ENCODE measurements around the gene MMP19. TPM values are rescaled to one million over a fixed set of nuclear protein-coding genes. Genes with fewer than 3 reads are reported as not detected.

The MMP19 gene
- total RNA-seq, 6 experiments from 2014 or later = 13.7 to 24.7 (median 21.4) TPM

GRCh38 chr12:55789171-55789570 lies 53.6 kb downstream of the MMP19 start:
- DNase-seq = no peak
- no peaks in the 10 kb centered on the region; the same call in 1 of the 2 replicates for H3K27me3 Mint-ChIP-seq (ENCODE audit: insufficient read depth)
- H3K27ac Mint-ChIP-seq = no peak overlapping the region
- H3K4me3 Mint-ChIP-seq = no peak overlapping the region
- no peaks in the 10 kb centered on the region for H3K9me3 Mint-ChIP-seq
- H3K36me3 Mint-ChIP-seq (ENCODE audit: low read depth) = peaks cover 26% of the 10 kb centered on the region
- H3K4me1 Mint-ChIP-seq (ENCODE audit: low read depth) = no peaks in the 10 kb centered on the region
- TF ChIP-seq CTCF (IDR thresholded peaks at IDR 0.05) = no peak

GRCh38 chr12:55788546-55788945 lies 54.2 kb downstream of the MMP19 start:
- TF ChIP-seq CTCF (IDR thresholded peaks at IDR 0.05) = no peak
- Mint-ChIP-seq H3K36me3 (ENCODE audit: low read depth) (peaks cover 26% of the 10 kb centered on the region), H3K4me3 (no peak overlapping the region), H3K9me3 (no peaks in the 10 kb centered on the region), H3K27ac (no peak overlapping the region), H3K4me1 (ENCODE audit: low read depth) (no peaks in the 10 kb centered on the region), H3K27me3 (ENCODE audit: insufficient read depth) (no peaks in the 10 kb centered on the region; the same call in 1 of the 2 replicates)
- DNase-seq = no peak

Other genes starting within 250 kb of the MMP19 start
- not detected for gene OR10P1, start 206.0 kb downstream of the MMP19 start, total RNA-seq (2021; fragmentation: NEBNext Ultra II Directional; extraction: Animal tissue kit (Norgen Biotek cat#: 25700))
- gene ITGA7, start 135.0 kb downstream of the MMP19 start, total RNA-seq (2021; fragmentation: NEBNext Ultra II Directional; extraction: Animal tissue kit (Norgen Biotek cat#: 25700)) = 1 to 10 TPM in 4 of 6 experiments, under 1 TPM in 2; 0.95 to 2.3 (median 1.2) TPM
- gene BLOC1S1, start 126.9 kb downstream of the MMP19 start, total RNA-seq (2021; fragmentation: NEBNext Ultra II Directional; extraction: Animal tissue kit (Norgen Biotek cat#: 25700)) = 100 to 1,000 TPM in 4 of 6 experiments, 10 to 100 TPM in 2; 87.4 to 113 (median 104) TPM
- 10 to 100 TPM in 2 of 6 experiments, 1 to 10 TPM in 4; 6.6 to 13.2 (median 7.8) TPM for gene RDH5, start 122.5 kb downstream of the MMP19 start, total RNA-seq (2021; fragmentation: NEBNext Ultra II Directional; extraction: Animal tissue kit (Norgen Biotek cat#: 25700))
- 1,000 to 10,000 TPM; 1,860 to 2,483 (median 2,072) TPM for gene CD63, start 113.9 kb downstream of the MMP19 start, total RNA-seq (2021; fragmentation: NEBNext Ultra II Directional; extraction: Animal tissue kit (Norgen Biotek cat#: 25700))
- 10 to 100 TPM; 15.8 to 25.9 (median 16.9) TPM for gene GDF11, start 99.8 kb downstream of the MMP19 start, total RNA-seq (2021; fragmentation: NEBNext Ultra II Directional; extraction: Animal tissue kit (Norgen Biotek cat#: 25700))
- gene SARNP, start 25.2 kb downstream of the MMP19 start, total RNA-seq (2021; fragmentation: NEBNext Ultra II Directional; extraction: Animal tissue kit (Norgen Biotek cat#: 25700)) = 10 to 100 TPM; 68.9 to 85.5 (median 78.4) TPM
- gene ORMDL2, start 24.9 kb downstream of the MMP19 start, total RNA-seq (2021; fragmentation: NEBNext Ultra II Directional; extraction: Animal tissue kit (Norgen Biotek cat#: 25700)) = 100 to 1,000 TPM in 1 of 6 experiments, 10 to 100 TPM in 5; 79.9 to 100 (median 90.1) TPM
- gene DNAJC14, start 13.3 kb downstream of the MMP19 start, total RNA-seq (2021; fragmentation: NEBNext Ultra II Directional; extraction: Animal tissue kit (Norgen Biotek cat#: 25700)) = 10 to 100 TPM; 31.7 to 33.5 (median 32.5) TPM
- gene PYM1, start 85.0 kb upstream of the MMP19 start, total RNA-seq (2021; fragmentation: NEBNext Ultra II Directional; extraction: Animal tissue kit (Norgen Biotek cat#: 25700)) = 10 to 100 TPM; 25.0 to 32.3 (median 28.3) TPM
- 10 to 100 TPM; 67.1 to 87.4 (median 79.6) TPM for gene DGKA, start 88.2 kb upstream of the MMP19 start, total RNA-seq (2021; fragmentation: NEBNext Ultra II Directional; extraction: Animal tissue kit (Norgen Biotek cat#: 25700))
- 1 to 10 TPM in 1 of 6 experiments, under 1 TPM in 5; 0.47 to 1.3 (median 0.59) TPM for gene PMEL, start 123.1 kb upstream of the MMP19 start, total RNA-seq (2021; fragmentation: NEBNext Ultra II Directional; extraction: Animal tissue kit (Norgen Biotek cat#: 25700))
- 10 to 100 TPM; 27.1 to 61.0 (median 53.9) TPM for gene CDK2, start 123.9 kb upstream of the MMP19 start, total RNA-seq (2021; fragmentation: NEBNext Ultra II Directional; extraction: Animal tissue kit (Norgen Biotek cat#: 25700))
- 100 to 1,000 TPM in 2 of 6 experiments, 10 to 100 TPM in 4; 90.2 to 107 (median 96.5) TPM for gene RAB5B, start 131.1 kb upstream of the MMP19 start, total RNA-seq (2021; fragmentation: NEBNext Ultra II Directional; extraction: Animal tissue kit (Norgen Biotek cat#: 25700))
- 10 to 100 TPM; 15.2 to 19.4 (median 17.0) TPM for gene SUOX, start 154.3 kb upstream of the MMP19 start, total RNA-seq (2021; fragmentation: NEBNext Ultra II Directional; extraction: Animal tissue kit (Norgen Biotek cat#: 25700))
- gene IKZF4, start 178.1 kb upstream of the MMP19 start, total RNA-seq (2021; fragmentation: NEBNext Ultra II Directional; extraction: Animal tissue kit (Norgen Biotek cat#: 25700)) = 1 to 10 TPM; 5.2 to 7.2 (median 5.9) TPM
- gene RPS26, start 199.0 kb upstream of the MMP19 start, total RNA-seq (2021; fragmentation: NEBNext Ultra II Directional; extraction: Animal tissue kit (Norgen Biotek cat#: 25700)) = 100 to 1,000 TPM in 1 of 6 experiments, 10 to 100 TPM in 5; 40.7 to 151 (median 52.1) TPM
- 1 to 10 TPM; 1.0 to 2.5 (median 1.8) TPM for gene ERBB3, start 237.2 kb upstream of the MMP19 start, total RNA-seq (2021; fragmentation: NEBNext Ultra II Directional; extraction: Animal tissue kit (Norgen Biotek cat#: 25700))

All from HFFc6 (cell line).